Measurements from ENCODE around the gene PRKD3.

- TF ChIP-seq CTCF (IDR thresholded peaks at IDR 0.05): no peak
- TF ChIP-seq POLR2A (IDR thresholded peaks at IDR 0.05): no peak
Observed at GRCh38 chr2:37300146-37300545, 24.5 kb downstream of the PRKD3 start.
